Measurements from ENCODE around the gene SORCS2.

Gene SORCS2

GRCh38 chr4:7444314-7444713, 252.0 kb downstream of the SORCS2 start:
- TF ChIP-seq EZH2 (IDR thresholded peaks at IDR 0.05; ENCODE audit: borderline replicate concordance, low read length): no peak
- TF ChIP-seq, protein P1, sequence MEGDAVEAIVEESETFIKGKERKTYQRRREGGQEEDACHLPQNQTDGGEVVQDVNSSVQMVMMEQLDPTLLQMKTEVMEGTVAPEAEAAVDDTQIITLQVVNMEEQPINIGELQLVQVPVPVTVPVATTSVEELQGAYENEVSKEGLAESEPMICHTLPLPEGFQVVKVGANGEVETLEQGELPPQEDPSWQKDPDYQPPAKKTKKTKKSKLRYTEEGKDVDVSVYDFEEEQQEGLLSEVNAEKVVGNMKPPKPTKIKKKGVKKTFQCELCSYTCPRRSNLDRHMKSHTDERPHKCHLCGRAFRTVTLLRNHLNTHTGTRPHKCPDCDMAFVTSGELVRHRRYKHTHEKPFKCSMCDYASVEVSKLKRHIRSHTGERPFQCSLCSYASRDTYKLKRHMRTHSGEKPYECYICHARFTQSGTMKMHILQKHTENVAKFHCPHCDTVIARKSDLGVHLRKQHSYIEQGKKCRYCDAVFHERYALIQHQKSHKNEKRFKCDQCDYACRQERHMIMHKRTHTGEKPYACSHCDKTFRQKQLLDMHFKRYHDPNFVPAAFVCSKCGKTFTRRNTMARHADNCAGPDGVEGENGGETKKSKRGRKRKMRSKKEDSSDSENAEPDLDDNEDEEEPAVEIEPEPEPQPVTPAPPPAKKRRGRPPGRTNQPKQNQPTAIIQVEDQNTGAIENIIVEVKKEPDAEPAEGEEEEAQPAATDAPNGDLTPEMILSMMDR (IDR thresholded peaks at IDR 0.05; ENCODE audit: low read length): no peak
- no peaks in the 10 kb centered on the region for H3K9me2 ChIP-seq (ENCODE audit: low read depth, low read length)
- H4K20me1 ChIP-seq (ENCODE audit: insufficient read depth, low read length): no peaks in the 10 kb centered on the region
- H3K9me3 ChIP-seq (ENCODE audit: low read length): no peaks in the 10 kb centered on the region
- no peak overlapping the region for H3K4me3 ChIP-seq (ENCODE audit: low read depth, low read length, poor library complexity, severe bottlenecking)
- no peaks in the 10 kb centered on the region for H3K36me3 ChIP-seq (ENCODE audit: insufficient read depth, low read length)
- H3K4me2 ChIP-seq (ENCODE audit: low read length): no peak overlapping the region
- H3K4me1 ChIP-seq (ENCODE audit: insufficient read depth, low read length, severe bottlenecking): no peaks in the 10 kb centered on the region
- no peak overlapping the region for H2AFZ ChIP-seq (ENCODE audit: low read length)
- no peak overlapping the region for H3K9ac ChIP-seq (ENCODE audit: low read length)
- no peaks in the 10 kb centered on the region for H3K27me3 ChIP-seq (ENCODE audit: insufficient read depth, low read length)
- no peaks in the 10 kb centered on the region for H3F3A ChIP-seq (ENCODE audit: insufficient read depth, low read length)
- H3K79me2 ChIP-seq (ENCODE audit: insufficient read depth, low read length): no peaks in the 10 kb centered on the region
- H3K27ac ChIP-seq (ENCODE audit: low read depth, low read length, poor library complexity, severe bottlenecking): no peak overlapping the region

GRCh38 chr4:7444731-7445130, 252.4 kb downstream of the SORCS2 start:
- no peaks in the 10 kb centered on the region for H3F3A ChIP-seq (ENCODE audit: insufficient read depth, low read length)
- no peak for TF ChIP-seq EZH2 (IDR thresholded peaks at IDR 0.05; ENCODE audit: borderline replicate concordance, low read length)
- TF ChIP-seq, protein P1 (IDR thresholded peaks at IDR 0.05; ENCODE audit: low read length): no peak
- H3K4me1 ChIP-seq (ENCODE audit: insufficient read depth, low read length, severe bottlenecking): no peaks in the 10 kb centered on the region
- no peak overlapping the region for H3K9ac ChIP-seq (ENCODE audit: low read length)
- no peaks in the 10 kb centered on the region for H3K36me3 ChIP-seq (ENCODE audit: insufficient read depth, low read length)
- H2AFZ ChIP-seq (ENCODE audit: low read length): no peak overlapping the region
- H3K4me3 ChIP-seq (ENCODE audit: low read depth, low read length, poor library complexity, severe bottlenecking): no peak overlapping the region
- H3K27ac ChIP-seq (ENCODE audit: low read depth, low read length, poor library complexity, severe bottlenecking): no peak overlapping the region
- no peaks in the 10 kb centered on the region for H3K79me2 ChIP-seq (ENCODE audit: insufficient read depth, low read length)
- no peaks in the 10 kb centered on the region for H3K27me3 ChIP-seq (ENCODE audit: insufficient read depth, low read length)
- no peaks in the 10 kb centered on the region for H3K9me2 ChIP-seq (ENCODE audit: low read depth, low read length)
- no peak overlapping the region for H3K4me2 ChIP-seq (ENCODE audit: low read length)
- no peaks in the 10 kb centered on the region for H3K9me3 ChIP-seq (ENCODE audit: low read length)
- no peaks in the 10 kb centered on the region for H4K20me1 ChIP-seq (ENCODE audit: insufficient read depth, low read length)

- Histone ChIP-seq H3K9me2 (ENCODE audit: low read depth, low read length) (no peaks in the 10 kb centered on the region), H3K36me3 (ENCODE audit: insufficient read depth, low read length) (no peaks in the 10 kb centered on the region), H3K4me1 (ENCODE audit: insufficient read depth, low read length, severe bottlenecking) (no peaks in the 10 kb centered on the region), H3K9me3 (ENCODE audit: low read length) (no peaks in the 10 kb centered on the region), H4K20me1 (ENCODE audit: insufficient read depth, low read length) (no peaks in the 10 kb centered on the region), H3K4me2 (ENCODE audit: low read length) (no peak overlapping the region), H3F3A (ENCODE audit: insufficient read depth, low read length) (no peaks in the 10 kb centered on the region), H3K4me3 (ENCODE audit: low read depth, low read length, poor library complexity, severe bottlenecking) (no peak overlapping the region), H2AFZ (ENCODE audit: low read length) (no peak overlapping the region), H3K9ac (ENCODE audit: low read length) (no peak overlapping the region), H3K27ac (ENCODE audit: low read depth, low read length, poor library complexity, severe bottlenecking) (no peak overlapping the region), H3K27me3 (ENCODE audit: insufficient read depth, low read length) (no peaks in the 10 kb centered on the region), H3K79me2 (ENCODE audit: insufficient read depth, low read length) (no peaks in the 10 kb centered on the region)
- no peak for TF ChIP-seq EZH2 (IDR thresholded peaks at IDR 0.05; ENCODE audit: borderline replicate concordance, low read length)
These were observed 254.9 kb downstream of the SORCS2 start for GRCh38 chr4:7447236-7447635.

DNA sequence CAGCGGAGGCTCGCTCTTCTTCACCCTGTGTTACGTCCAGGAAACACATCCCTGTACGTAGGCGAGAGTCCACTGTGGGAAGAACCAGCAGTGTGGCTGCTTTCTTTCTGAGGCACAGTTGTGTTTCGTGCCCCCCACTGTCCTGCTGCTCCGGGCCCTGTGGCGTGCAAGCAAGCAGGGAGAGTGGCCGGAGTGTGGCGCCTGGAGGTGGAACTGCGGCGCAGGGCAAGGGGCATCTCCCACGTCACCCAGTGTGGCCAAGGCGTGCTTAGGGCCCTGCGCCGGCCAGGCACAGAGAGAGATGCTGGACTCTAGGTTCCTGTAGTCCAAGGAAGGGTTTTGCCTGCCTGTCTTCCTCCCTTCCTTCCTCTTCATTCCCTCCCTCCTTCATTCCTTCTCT, 255.7 kb downstream of the SORCS2 start:
- Histone ChIP-seq H3K4me2 (ENCODE audit: low read length) (no peak overlapping the region), H3K36me3 (ENCODE audit: insufficient read depth, low read length) (no peaks in the 10 kb centered on the region), H4K20me1 (ENCODE audit: insufficient read depth, low read length) (no peaks in the 10 kb centered on the region), H3K27me3 (ENCODE audit: insufficient read depth, low read length) (no peaks in the 10 kb centered on the region), H3K4me1 (ENCODE audit: insufficient read depth, low read length, severe bottlenecking) (no peaks in the 10 kb centered on the region), H3K9me2 (ENCODE audit: low read depth, low read length) (no peaks in the 10 kb centered on the region), H3K9me3 (ENCODE audit: low read length) (no peaks in the 10 kb centered on the region), H3K27ac (ENCODE audit: low read depth, low read length, poor library complexity, severe bottlenecking) (no peak overlapping the region), H3K79me2 (ENCODE audit: insufficient read depth, low read length) (no peaks in the 10 kb centered on the region), H3K9ac (ENCODE audit: low read length) (no peak overlapping the region), H3K4me3 (ENCODE audit: low read depth, low read length, poor library complexity, severe bottlenecking) (no peak overlapping the region), H3F3A (ENCODE audit: insufficient read depth, low read length) (no peaks in the 10 kb centered on the region), H2AFZ (ENCODE audit: low read length) (no peak overlapping the region)
- TF ChIP-seq, protein P1 (IDR thresholded peaks at IDR 0.05; ENCODE audit: low read length): no peak

Measured in OCI-LY1 (cell line).